K562 (cell line): ENCODE data around the gene DPP9. TPM values are rescaled to one million over a fixed set of nuclear protein-coding genes. Genes with fewer than 3 reads are reported as not detected.

Experiments
- ATAC-seq: fragments of 200-7000 bp; cut with Tn5 transposase; 3 replicates; pipeline ENCODE4 v1.9.1; 2020; ENCODE audit warnings: moderate library complexity
- BruUV-seq: library from RNA; stranded (reverse); fragments of 400-500 nt; replicated peaks from 2 replicates; lab custom pipeline; 2021; lab: Mats Ljungman, UMichigan
- CTCF ChIA-PET: fragments of 300-600 bp; formaldehyde crosslinking; extraction: SDS; loops from one replicate; lab custom pipeline; 2021; ENCODE audit warnings: low intra/inter-chr PET ratio; lab: Yijun Ruan, JAX
- POLR2A ChIA-PET: fragments of 300-600, 350-650 bp; sonication (Branson Sonifier 250); formaldehyde crosslinking; extraction: SDS; loops from one replicate; lab custom pipeline; 2021; ENCODE audit warnings: antibody characterized with exemption, inconsistent platforms; lab: Yijun Ruan, JAX
- DNase-seq, 4 experiments: peaks; one replicate each; pipeline versions ENCODE4 v3.0.0 to v3.0.0-alpha.2; 2011 to 2018; ENCODE audit warnings: low spot score in 3 of 4, mixed read lengths in 3 of 4; ENCODE audit errors: extremely low read depth in 1 of 4
- FAIRE-seq: peaks from 2 replicates; lab custom pipeline; 2011; peaks lifted over from hg19 to GRCh38; lab: Jason Lieb, UNC
- H2AFZ ChIP-seq: 2 replicates; pipeline ENCODE4 v1.6.0; 2011; ENCODE audit warnings: low read depth, low read length, control low read depth, inconsistent platforms
- H3K27ac ChIP-seq: fragments of 200-600 bp; 3 replicates; pipeline ENCODE4 v1.8.0; 2011; ENCODE audit warnings: low read depth, mild to moderate bottlenecking, control low read depth, inconsistent platforms, low read length, moderate library complexity, mixed read lengths; ENCODE audit errors: extremely low read depth
- H3K27me3 ChIP-seq, 2 experiments: fragments of 300-600 bp in 1 of 2; 2 replicates in 1 of 2; 3 replicates in 1 of 2; pipeline versions ENCODE4 v1.6.0 to v1.8.0; 2011; ENCODE audit warnings: inconsistent platforms in 2 of 2, low read length in 2 of 2, mild to moderate bottlenecking in 1 of 2, mixed read lengths in 1 of 2, moderate library complexity in 1 of 2; ENCODE audit not compliant: control insufficient read depth in 2 of 2, insufficient read depth in 2 of 2
- H3K36me3 ChIP-seq: fragments of 300-600 bp; 3 replicates; pipeline ENCODE4 v1.8.0; 2011; ENCODE audit warnings: mild to moderate bottlenecking, low read length, inconsistent platforms; ENCODE audit not compliant: control insufficient read depth, insufficient read depth
- H3K4me1 ChIP-seq, 2 experiments: fragments of 200-600 bp in 1 of 2; replicated peaks in 1 of 2; 2 replicates in 1 of 2; 3 replicates in 1 of 2; pipeline versions ENCODE4 v1.5.1 to v1.8.0; 2011; ENCODE audit warnings: inconsistent platforms in 2 of 2, low read length in 2 of 2, mild to moderate bottlenecking in 1 of 2, mixed read lengths in 1 of 2, moderate library complexity in 1 of 2; ENCODE audit not compliant: control insufficient read depth in 2 of 2, insufficient read depth in 2 of 2
- H3K4me2 ChIP-seq: 2 replicates; pipeline ENCODE4 v1.6.1; 2011; ENCODE audit warnings: low read length, control low read depth, inconsistent platforms, mixed read lengths; ENCODE audit not compliant: insufficient read depth
- H3K4me3 ChIP-seq: fragments of 200-600 bp; sonication (generic), shearing (Covaris generic); 2 replicates; pipeline ENCODE4 v1.5.1; 2016; ENCODE audit warnings: control low read depth, inconsistent platforms
- H3K79me2 ChIP-seq: fragments of 200-600 bp; 3 replicates; pipeline ENCODE4 v1.8.0; 2011; ENCODE audit warnings: low read length, inconsistent platforms; ENCODE audit not compliant: control insufficient read depth, insufficient read depth
- H3K9ac ChIP-seq, 2 experiments: 2 replicates each; pipeline versions ENCODE4 v1.6.0 to v1.6.1; 2011; ENCODE audit warnings: low read depth in 2 of 2, low read length in 2 of 2, control low read depth in 1 of 2, inconsistent platforms in 1 of 2, mild to moderate bottlenecking in 1 of 2, mixed read lengths in 1 of 2; ENCODE audit not compliant: insufficient read depth in 1 of 2
- H3K9me1 ChIP-seq: one replicate; pipeline ENCODE4 v1.6.0; 2011; ENCODE audit warnings: inconsistent platforms, mild to moderate bottlenecking, low read length, moderate library complexity; ENCODE audit not compliant: control insufficient read depth, insufficient read depth
- H3K9me3 ChIP-seq: replicated peaks from 2 replicates; pipeline ENCODE4 v1.5.1; 2011; ENCODE audit warnings: low read depth, low read length, inconsistent platforms; ENCODE audit not compliant: control insufficient read depth, insufficient read depth
- H4K20me1 ChIP-seq: replicated peaks from 2 replicates; pipeline ENCODE4 v1.6.1; 2011; ENCODE audit warnings: low read length, inconsistent platforms, mixed read lengths; ENCODE audit not compliant: control insufficient read depth, insufficient read depth
- BCOR ChIP-seq: fragments of 450-650 bp; IDR thresholded peaks from 2 replicates; pipeline ENCODE4 v1.6.1; 2016
- CHAMP1 ChIP-seq: fragments of 450-650 bp; IDR thresholded peaks from 2 replicates; pipeline ENCODE4 v1.6.1; 2016; ENCODE audit warnings: mild to moderate bottlenecking
- CREB3L1 ChIP-seq: fragments of 450-650 bp; IDR thresholded peaks from 2 replicates; pipeline ENCODE4 v1.6.1; 2014; ENCODE audit warnings: low read depth, mild to moderate bottlenecking, moderate library complexity, borderline replicate concordance
- ELF1 ChIP-seq: fragments of 200-800 bp; sonication (Bioruptor generic); IDR thresholded peaks from 2 replicates; pipeline ENCODE4 v1.6.1; 2016; ENCODE audit warnings: missing genetic modification characterization, missing compliant biosample characterization
- HNRNPL ChIP-seq: fragments of 200-400 bp; formaldehyde crosslinking; IDR thresholded peaks from 2 replicates; pipeline ENCODE4 v1.6.1; 2017; ENCODE audit warnings: low read depth, mild to moderate bottlenecking, low read length
- KAT2B ChIP-seq: IDR thresholded peaks from one replicate; pipeline ENCODE4 v1.6.1; 2012; ENCODE audit warnings: low read depth, mild to moderate bottlenecking, control low read depth, inconsistent platforms, low read length, moderate library complexity
- NR2C2 ChIP-seq, 2 experiments: fragments of 200-800 bp in 1 of 2; sonication (Bioruptor generic) in 1 of 2; sonication (generic) in 1 of 2; formaldehyde crosslinking in 1 of 2; IDR thresholded peaks; 2 replicates each; pipeline versions ENCODE4 v1.6.1 to v1.8.0; 2016 to 2022; ENCODE audit warnings: mild to moderate bottlenecking in 1 of 2, missing compliant biosample characterization in 1 of 2, missing genetic modification characterization in 1 of 2, missing genetic modification reagents in 1 of 2
- SREBF1 ChIP-seq: fragments of 150-350 bp; IDR thresholded peaks from 2 replicates; pipeline ENCODE4 v1.6.1; 2014; ENCODE audit warnings: antibody characterized with exemption, low read depth, low read length, borderline replicate concordance
- ZBTB33 ChIP-seq: sonication (generic); formaldehyde crosslinking; IDR thresholded peaks from 2 replicates; pipeline ENCODE4 v1.8.1; 2023; ENCODE audit warnings: mild to moderate bottlenecking, missing genetic modification reagents
- ZBTB43 ChIP-seq: sonication (generic); formaldehyde crosslinking; IDR thresholded peaks from 2 replicates; pipeline ENCODE4 v1.8.0; 2023; ENCODE audit warnings: mild to moderate bottlenecking, missing genetic modification reagents
- ZEB2 ChIP-seq: fragments of 450-650 bp; IDR thresholded peaks from 2 replicates; pipeline ENCODE4 v1.6.1; 2016
- ZNF146 ChIP-seq: IDR thresholded peaks from one replicate; pipeline ENCODE4 v1.6.1; 2018; ENCODE audit warnings: missing compliant biosample characterization; ENCODE audit not compliant: unreplicated experiment
- ZNF589 ChIP-seq: fragments of 200-800 bp; sonication (Bioruptor generic); IDR thresholded peaks from 2 replicates; pipeline ENCODE4 v1.6.1; 2016; ENCODE audit warnings: low read depth, missing genetic modification characterization, missing compliant biosample characterization
- ZNF717 ChIP-seq: fragments of 250-450 bp; sonication (Bioruptor Pico); IDR thresholded peaks from 2 replicates; pipeline ENCODE4 v1.5.0; 2021
- WGBS: fragments of 100-300 bp; shearing (Covaris generic); methylation state at CpG from one replicate; pipeline ENCODE4 v1.1.6; 2016; ENCODE audit warnings: low coverage, mixed read lengths; ENCODE audit not compliant: insufficient coverage; ENCODE audit errors: missing lambda C conversion rate; 5-methylcytosine and 5-hydroxymethylcytosine counted together
- in situ Hi-C: fragments of 300-500 bp; cut with MboI; formaldehyde crosslinking; loops from 4 replicates; pipeline ENCODE4 v1.15.0; 2018; ENCODE audit warnings: inconsistent platforms, mixed read lengths
- intact Hi-C: fragments of 100-400 bp; cut with micrococcal nuclease; formaldehyde crosslinking; loops from 2 replicates; pipeline ENCODE4 v1.14.2; 2022
- polyA plus RNA-seq, 8 experiments: library from polyadenylated mRNA; depleted of rRNA in 4 of 8; stranded (reverse) in 5 of 8; unstranded in 3 of 8; fragments of >200 nt; fragmentation: Nextera tagmentation in 2 of 8; fragmentation: Illumina TruSeq in 1 of 8; extraction: Ambion mirVana in 2 of 8; extraction: Trizol in 1 of 8; gene quantifications; 2 replicates each; pipeline versions ENCODE4 v1.2.1 to v1.2.3, GENCODE V29; 2011 to 2014; ENCODE audit warnings: inconsistent platforms in 1 of 8, missing spikeins in 1 of 8
- total RNA-seq, 7 experiments: library from RNA; depleted of rRNA in 6 of 7; stranded (reverse); fragments of >200 nt in 6 of 7; fragmentation: Illumina TruSeq in 2 of 7; extraction: Trizol in 2 of 7; gene quantifications; 2 replicates each; pipeline versions ENCODE4 v1.2.1 to v1.2.3, GENCODE V29; 2011 to 2021; ENCODE audit warnings: low replicate concordance in 1 of 7

The DPP9 gene
- total and polyA plus RNA-seq, 9 of the 15 experiments (the other 6 are each of a cell fraction or from before 2014, with no cell fraction given), result 0.90 to 66.7 (median 24.5) TPM

- ChIA-PET POLR2A (interaction anchor here (0.6 kb wide), 1 partner anchor 189 kb away, joined by 3 read pairs; no protein-coding TSS in a partner anchor), CTCF (no interaction called here)
- Histone ChIP-seq H3K9me3 (no peaks in the 10 kb centered on the region), H3K79me2 (peaks cover 17% of the 10 kb centered on the region), H3K9me1 (no peaks in the 10 kb centered on the region), H3K27me3 (no peaks in the 10 kb centered on the region), H3K9ac (peak overlapping the region; percentile 76 to 92; a peak in 3 of 4 replicates), H3K4me1 (peaks cover 26 to 53% of the 10 kb centered on the region in 2 experiments), H2AFZ (no peak overlapping the region), H4K20me1 (no peaks in the 10 kb centered on the region), H3K36me3 (no peaks in the 10 kb centered on the region), H3K27ac (no peak overlapping the region), H3K4me3 (peak overlapping the region; percentile 71), H3K4me2 (peak overlapping the region; percentile 98)
- DNase-seq, result no peak
- 77% methylated on average over 13 of the region's 17 CpGs for WGBS
- intact Hi-C loops, result no loop called here
- no peak for FAIRE-seq
- in situ Hi-C loops, result no loop called here
- ATAC-seq, result no peak
- BruUV-seq, result no TSS peak
- TF ChIP-seq ZNF589 (CRISPR knock-in tag) (no peak), KAT2B (no peak), ZNF717 (CRISPR knock-in tag) (no peak), ZBTB43 (CRISPR knock-in tag) (0 out of 2 replicates have a peak, but pooled peaks have one; percentile 7), ZEB2 (no peak), NR2C2 (CRISPR knock-in tag; IDR thresholded peaks at IDR 0.05) (no peak), NR2C2 (tag; IDR thresholded peaks at IDR 0.05) (no peak), SREBF1 (no peak), CREB3L1 (no peak), ZNF146 (CRISPR knock-in tag) (no peak), HNRNPL (no peak), ELF1 (tag) (no peak), BCOR (0 out of 2 replicates have a peak, but pooled peaks have one; percentile 1), CHAMP1 (no peak), ZBTB33 (CRISPR knock-in tag) (peak; percentile 37; the same call in 1 of the 2 replicates)
Measured at GRCh38 chr19:4640247-4641000, 83.2 kb downstream of the DPP9 start.
